ENCODE measurements around the gene GALNT10. TPM values are rescaled to one million over a fixed set of nuclear protein-coding genes. Genes with fewer than 3 reads are reported as not detected.

Gene GALNT10
- total and polyA plus RNA-seq, 2 of the 4 experiments (the other 2 are of a cell fraction) = 46.2 to 67.0 TPM

DNA sequence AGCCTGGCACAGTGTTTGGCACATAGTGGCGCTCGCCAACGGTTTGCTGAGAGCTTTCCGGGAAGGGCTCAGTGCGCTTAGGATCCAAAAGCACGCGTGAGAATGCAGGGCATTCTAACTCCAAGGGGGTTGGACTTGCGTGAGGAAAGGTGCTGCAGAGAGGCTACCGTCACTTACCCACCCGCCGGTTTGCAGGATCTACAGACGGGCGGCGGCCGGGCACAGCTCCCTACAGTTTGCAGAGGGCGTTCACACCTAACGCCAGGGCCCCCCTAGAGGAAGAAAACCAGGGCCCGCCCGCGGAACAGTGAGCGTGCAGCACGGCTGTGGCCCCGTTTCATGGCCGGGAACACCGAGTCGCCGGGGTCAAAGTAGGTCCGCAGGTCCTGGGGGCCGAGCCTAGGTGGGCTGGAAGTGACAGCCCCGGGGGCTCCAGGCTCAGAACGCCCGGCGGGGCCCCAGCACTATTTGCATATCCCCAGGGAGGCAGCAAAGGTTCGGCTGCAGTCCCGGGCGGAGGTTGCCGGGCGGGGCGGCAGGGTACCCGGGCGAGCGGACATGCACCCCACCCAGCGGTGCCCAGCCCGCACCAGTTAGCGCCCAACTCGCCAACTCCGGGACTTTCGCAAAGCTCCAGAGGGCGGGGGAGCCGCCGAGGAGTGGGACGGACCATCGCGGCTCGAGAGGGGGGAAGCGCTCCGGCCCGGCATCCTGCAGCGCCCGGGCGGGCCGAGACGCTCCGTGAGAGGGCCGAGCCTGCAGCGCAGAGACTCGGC lies 526 bp upstream of the GALNT10 start:
- in situ Hi-C loops (cut with MboI; ENCODE audit: low sequenced_read_pairs) = loop anchor here (5.0 kb wide), 2 partner anchors 118 to 217 kb away; no protein-coding TSS in a partner anchor
- BruUV-seq (replicated peaks) = no TSS peak
- no peak for TF ChIP-seq POLR2A (IDR thresholded peaks at IDR 0.05; ENCODE audit: low read depth, low read length)
- peak; percentile 26 for TF ChIP-seq RAD21 (IDR thresholded peaks at IDR 0.05; ENCODE audit: low read length)
- peak; percentile 82 for TF ChIP-seq BHLHE40 (IDR thresholded peaks at IDR 0.05; ENCODE audit: low read depth, low read length)
- TF ChIP-seq RFX5 (IDR thresholded peaks at IDR 0.05; ENCODE audit: low read depth, low read length) = no peak
- TF ChIP-seq CEBPB (IDR thresholded peaks at IDR 0.05; ENCODE audit: low read depth, low read length) = peak; percentile 55; the same call in 1 of the 2 replicates
- TF ChIP-seq, protein P1, sequence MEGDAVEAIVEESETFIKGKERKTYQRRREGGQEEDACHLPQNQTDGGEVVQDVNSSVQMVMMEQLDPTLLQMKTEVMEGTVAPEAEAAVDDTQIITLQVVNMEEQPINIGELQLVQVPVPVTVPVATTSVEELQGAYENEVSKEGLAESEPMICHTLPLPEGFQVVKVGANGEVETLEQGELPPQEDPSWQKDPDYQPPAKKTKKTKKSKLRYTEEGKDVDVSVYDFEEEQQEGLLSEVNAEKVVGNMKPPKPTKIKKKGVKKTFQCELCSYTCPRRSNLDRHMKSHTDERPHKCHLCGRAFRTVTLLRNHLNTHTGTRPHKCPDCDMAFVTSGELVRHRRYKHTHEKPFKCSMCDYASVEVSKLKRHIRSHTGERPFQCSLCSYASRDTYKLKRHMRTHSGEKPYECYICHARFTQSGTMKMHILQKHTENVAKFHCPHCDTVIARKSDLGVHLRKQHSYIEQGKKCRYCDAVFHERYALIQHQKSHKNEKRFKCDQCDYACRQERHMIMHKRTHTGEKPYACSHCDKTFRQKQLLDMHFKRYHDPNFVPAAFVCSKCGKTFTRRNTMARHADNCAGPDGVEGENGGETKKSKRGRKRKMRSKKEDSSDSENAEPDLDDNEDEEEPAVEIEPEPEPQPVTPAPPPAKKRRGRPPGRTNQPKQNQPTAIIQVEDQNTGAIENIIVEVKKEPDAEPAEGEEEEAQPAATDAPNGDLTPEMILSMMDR (conservative IDR thresholded peaks at IDR 0.05; ENCODE audit: low read depth, low read length) = peak; percentile 39
- no peak for TF ChIP-seq RCOR1 (IDR thresholded peaks at IDR 0.05; ENCODE audit: insufficient replicate concordance, low read length)
- no peak for TF ChIP-seq MAFK (IDR thresholded peaks at IDR 0.05; ENCODE audit: low read depth, low read length)
- TF ChIP-seq MAZ (IDR thresholded peaks at IDR 0.05; ENCODE audit: borderline replicate concordance, low read depth, low read length) = peak; percentile 97
- TF ChIP-seq CHD1 (IDR thresholded peaks at IDR 0.05; ENCODE audit: low read depth, low read length) = no peak; the same call in 1 of the 2 replicates
- TF ChIP-seq MXI1 (IDR thresholded peaks at IDR 0.05; ENCODE audit: borderline replicate concordance, low read depth, low read length) = no peak
- TF ChIP-seq SMC3 (IDR thresholded peaks at IDR 0.05; ENCODE audit: low read depth, low read length) = no peak
- no peak for TF ChIP-seq NFE2L2 (IDR thresholded peaks at IDR 0.05; ENCODE audit: low read depth, low read length)
- TF ChIP-seq, protein P2, sequence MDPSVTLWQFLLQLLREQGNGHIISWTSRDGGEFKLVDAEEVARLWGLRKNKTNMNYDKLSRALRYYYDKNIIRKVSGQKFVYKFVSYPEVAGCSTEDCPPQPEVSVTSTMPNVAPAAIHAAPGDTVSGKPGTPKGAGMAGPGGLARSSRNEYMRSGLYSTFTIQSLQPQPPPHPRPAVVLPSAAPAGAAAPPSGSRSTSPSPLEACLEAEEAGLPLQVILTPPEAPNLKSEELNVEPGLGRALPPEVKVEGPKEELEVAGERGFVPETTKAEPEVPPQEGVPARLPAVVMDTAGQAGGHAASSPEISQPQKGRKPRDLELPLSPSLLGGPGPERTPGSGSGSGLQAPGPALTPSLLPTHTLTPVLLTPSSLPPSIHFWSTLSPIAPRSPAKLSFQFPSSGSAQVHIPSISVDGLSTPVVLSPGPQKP (IDR thresholded peaks at IDR 0.05; ENCODE audit: borderline replicate concordance, low read depth, low read length) = no peak

More for the DNA sequence above, 526 bp upstream of the GALNT10 start:
- H3K4me3 ChIP-seq (ENCODE audit: insufficient read depth, low read depth, low read length) = peak overlapping the region; percentile 80
- H3K36me3 ChIP-seq (ENCODE audit: control insufficient read depth, insufficient read depth, low read length) = no peaks in the 10 kb centered on the region
- H3K23ac ChIP-seq (ENCODE audit: low read depth, low read length) = peak overlapping the region; percentile 58; the same call in 1 of the 2 replicates
- no peaks in the 10 kb centered on the region for H3K27me3 ChIP-seq (ENCODE audit: control insufficient read depth, insufficient read depth, low read length)
- no peak overlapping the region; the same call in 1 of the 2 replicates for H4K91ac ChIP-seq (ENCODE audit: insufficient read depth, low read depth, low read length)
- peaks cover 15% of the 10 kb centered on the region for H3K4me1 ChIP-seq (ENCODE audit: control insufficient read depth, insufficient read depth, low read length)
- no peak overlapping the region for H2BK20ac ChIP-seq (ENCODE audit: low read depth, low read length)
- peak overlapping the region; percentile 95 for H2AFZ ChIP-seq (replicated peaks; ENCODE audit: low read length, poor library complexity)
- no peak overlapping the region for H3K18ac ChIP-seq (ENCODE audit: low read depth, low read length)
- peak overlapping the region; percentile 73 for H2BK120ac ChIP-seq (ENCODE audit: low read depth, low read length)
- no peak overlapping the region for H3K56ac ChIP-seq (ENCODE audit: extremely low read depth, insufficient read depth, low read length)
- H4K20me1 ChIP-seq (ENCODE audit: insufficient read depth, low read length) = peaks cover 17% of the 10 kb centered on the region; the same call in 1 of the 2 replicates
- peak overlapping the region; percentile 79 for H2AK9ac ChIP-seq (replicated peaks; ENCODE audit: low read depth, low read length, poor library complexity)
- POLR2A ChIA-PET (ENCODE audit: unreplicated experiment) = interaction anchor here (0.7 to 1.2 kb wide), 2 partner anchors 98 to 214 kb away, joined by 3 read pairs; no protein-coding TSS in a partner anchor
- peak overlapping the region in 1 of 2 experiments; percentile 42; a peak in 1 of 4 replicates for H4K8ac ChIP-seq (ENCODE audit: low read depth in 2 of 2, low read length in 2 of 2)
- CTCF ChIA-PET = interaction anchor here (0.6 to 1.7 kb wide), 6 partner anchors 10 to 215 kb away, joined by 3 to 13 read pairs (median 4); no protein-coding TSS in a partner anchor
- DNase-seq (peak; percentile 66), ATAC-seq (ENCODE audit: low read depth) (peak; percentile 90)
- no peak overlapping the region for H2AK5ac ChIP-seq (ENCODE audit: low read depth, low read length)
- H2BK15ac ChIP-seq (ENCODE audit: low read depth, low read length) = no peak overlapping the region
- dilution Hi-C loops (cut with HindIII; ENCODE audit: low sequenced_read_pairs, unreplicated experiment) (no loop called here), intact Hi-C loops (cut with micrococcal nuclease) (loop anchor here (1.0 to 5.0 kb wide), 2 partner anchors 215 to 667 kb away; partner anchors contain the start of gene CNOT8)
- peaks cover 4% of the 10 kb centered on the region; the same call in 1 of the 2 replicates for H3K9me1 ChIP-seq (ENCODE audit: insufficient read depth, low read length)
- H3K4ac ChIP-seq (ENCODE audit: low read depth, low read length) = peak overlapping the region; percentile 36; the same call in 1 of the 2 replicates
- peaks cover 17 to 43% of the 10 kb centered on the region in 2 experiments for H3K79me1 ChIP-seq (ENCODE audit: low read depth in 1 of 2, low read length in 2 of 2)
- H3K4me2 ChIP-seq (ENCODE audit: low read depth, low read length) = peak overlapping the region; percentile 79
- peak overlapping the region; percentile 97 for H2BK5ac ChIP-seq (ENCODE audit: low read depth, low read length, poor library complexity, severe bottlenecking)
- H3K9ac ChIP-seq (ENCODE audit: low read depth, low read length) = peak overlapping the region; percentile 40
- H4K5ac ChIP-seq (ENCODE audit: low read depth, low read length) = no peak overlapping the region
- H3K27ac ChIP-seq (ENCODE audit: insufficient read depth, low read length) = peak overlapping the region; percentile 74
- WGBS, 2 experiments (ENCODE audit: extremely low coverage in 2 of 2, insufficient read length in 1 of 2) = 0% methylated on average over 17 of the region's 67 CpGs; no CpG with 5 or more reads in 1 of the 2 experiments
- no peaks in the 10 kb centered on the region for H3K9me3 ChIP-seq (ENCODE audit: control insufficient read depth, insufficient read depth, low read length)
- H3K14ac ChIP-seq (replicated peaks; ENCODE audit: low read depth, low read length) = peak overlapping the region; percentile 29; the same call in 1 of the 2 replicates

Measured in IMR-90 (cell line).